ENCODE data around the gene COL6A3.

DNA sequence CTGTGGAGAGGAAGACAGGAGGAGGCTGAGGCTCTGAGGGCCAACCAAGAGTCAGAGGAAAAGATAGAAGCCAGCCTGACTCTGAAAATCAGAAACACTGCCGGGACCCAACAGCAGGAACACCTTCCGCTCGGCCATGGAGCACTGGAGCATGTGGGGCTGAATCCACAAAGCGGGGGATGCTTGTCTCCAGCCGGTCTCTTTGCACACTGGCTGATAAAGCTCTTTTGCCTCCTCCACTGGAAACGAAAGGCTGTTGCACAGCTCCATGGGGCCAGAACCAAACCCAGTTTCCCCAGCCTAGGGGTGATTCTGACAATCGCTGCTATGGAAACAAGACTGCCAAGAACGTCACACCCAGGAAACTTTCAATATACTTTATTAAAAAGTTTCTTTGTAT is 90.3 kb downstream of the COL6A3 start:
- TF ChIP-seq, protein P1, sequence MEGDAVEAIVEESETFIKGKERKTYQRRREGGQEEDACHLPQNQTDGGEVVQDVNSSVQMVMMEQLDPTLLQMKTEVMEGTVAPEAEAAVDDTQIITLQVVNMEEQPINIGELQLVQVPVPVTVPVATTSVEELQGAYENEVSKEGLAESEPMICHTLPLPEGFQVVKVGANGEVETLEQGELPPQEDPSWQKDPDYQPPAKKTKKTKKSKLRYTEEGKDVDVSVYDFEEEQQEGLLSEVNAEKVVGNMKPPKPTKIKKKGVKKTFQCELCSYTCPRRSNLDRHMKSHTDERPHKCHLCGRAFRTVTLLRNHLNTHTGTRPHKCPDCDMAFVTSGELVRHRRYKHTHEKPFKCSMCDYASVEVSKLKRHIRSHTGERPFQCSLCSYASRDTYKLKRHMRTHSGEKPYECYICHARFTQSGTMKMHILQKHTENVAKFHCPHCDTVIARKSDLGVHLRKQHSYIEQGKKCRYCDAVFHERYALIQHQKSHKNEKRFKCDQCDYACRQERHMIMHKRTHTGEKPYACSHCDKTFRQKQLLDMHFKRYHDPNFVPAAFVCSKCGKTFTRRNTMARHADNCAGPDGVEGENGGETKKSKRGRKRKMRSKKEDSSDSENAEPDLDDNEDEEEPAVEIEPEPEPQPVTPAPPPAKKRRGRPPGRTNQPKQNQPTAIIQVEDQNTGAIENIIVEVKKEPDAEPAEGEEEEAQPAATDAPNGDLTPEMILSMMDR (IDR thresholded peaks at IDR 0.05) = no peak
- no peak for TF ChIP-seq POLR2A (IDR thresholded peaks at IDR 0.05)

Data from lower leg skin (tissue), 3 donors.